HL-60 (cell line): ENCODE results near the gene TTC28.

Source experiments
- DNase-seq, 2 experiments: peaks; one replicate each; pipeline ENCODE4 v3.0.0-alpha.2; 2010 to 2020; ENCODE audit warnings: low read depth in 1 of 2, low spot score in 1 of 2
- H3K27ac ChIP-seq: fragments of 250-450 bp; sonication (Bioruptor Pico); replicated peaks from 2 replicates; pipeline ENCODE4 v1.5.1; 2020; ENCODE audit warnings: mild to moderate bottlenecking, moderate library complexity
- H3K27me3 ChIP-seq: fragments of 250-450 bp; sonication (Bioruptor Pico); 2 replicates; pipeline ENCODE4 v1.5.1; 2021; ENCODE audit warnings: mild to moderate bottlenecking, moderate library complexity; ENCODE audit not compliant: insufficient read depth, poor library complexity, severe bottlenecking
- H3K4me3 ChIP-seq: replicated peaks from 2 replicates; pipeline ENCODE4 v1.5.1; 2011; ENCODE audit warnings: mild to moderate bottlenecking, control low read depth, low read length; ENCODE audit not compliant: insufficient read depth
- CTCF ChIP-seq: IDR thresholded peaks from one replicate; pipeline ENCODE4 v1.5.1; 2011; ENCODE audit warnings: low read length, control low read depth, inconsistent platforms; ENCODE audit not compliant: insufficient read depth
- GABPA ChIP-seq: IDR thresholded peaks from 2 replicates; pipeline ENCODE4 v1.6.1; 2012; ENCODE audit warnings: low read depth
- POLR2AphosphoS5 ChIP-seq: IDR thresholded peaks from 2 replicates; pipeline ENCODE4 v1.6.1; 2012; ENCODE audit warnings: low read depth
- REST ChIP-seq: IDR thresholded peaks from 2 replicates; pipeline ENCODE4 v1.6.1; 2012; ENCODE audit warnings: low read depth; ENCODE audit not compliant: insufficient replicate concordance
- SPI1 ChIP-seq: IDR thresholded peaks from 2 replicates; pipeline ENCODE4 v1.6.1; 2012; ENCODE audit warnings: low read depth, mild to moderate bottlenecking, borderline replicate concordance

Gene TTC28

DNA sequence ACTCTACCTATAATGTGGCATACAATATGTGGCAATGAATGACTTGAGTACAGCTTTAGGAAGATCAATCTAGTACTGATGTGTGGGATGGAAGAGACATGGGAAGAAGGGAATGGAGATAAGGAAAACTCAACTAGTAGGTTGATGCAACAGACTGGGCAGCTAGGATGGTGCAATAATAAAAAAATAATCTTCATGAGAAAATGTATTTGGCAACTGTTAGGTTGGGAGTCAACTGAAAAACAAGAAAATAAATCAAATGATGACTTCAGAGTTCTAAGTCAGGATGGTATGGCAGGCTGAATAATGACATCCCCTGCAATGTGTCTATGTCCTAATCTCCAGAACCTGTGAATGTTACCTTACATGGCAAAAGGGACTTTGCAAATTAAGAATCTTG, 523.8 kb downstream of the TTC28 start:
- Histone ChIP-seq H3K27ac (no peak overlapping the region), H3K27me3 (no peaks in the 10 kb centered on the region), H3K4me3 (no peak overlapping the region)
- TF ChIP-seq REST = no peak
- TF ChIP-seq CTCF = no peak
- TF ChIP-seq POLR2AphosphoS5 = no peak
- no peak for TF ChIP-seq SPI1
- no peak for TF ChIP-seq GABPA
- DNase-seq = no peak

GRCh38 chr22:28154861-28155260, 524.8 kb downstream of the TTC28 start:
- TF ChIP-seq POLR2AphosphoS5 (no peak), CTCF (no peak), SPI1 (no peak), REST (no peak), GABPA (no peak)
- Histone ChIP-seq H3K27ac (no peak overlapping the region), H3K4me3 (no peak overlapping the region), H3K27me3 (no peaks in the 10 kb centered on the region)
- DNase-seq = no peak

- H3K4me3 ChIP-seq = no peak overlapping the region
These were observed 528.4 kb downstream of the TTC28 start for GRCh38 chr22:28151151-28151816.

More at GRCh38 chr22:28151151-28151816, 528.4 kb downstream of the TTC28 start:
- peaks cover 5% of the 10 kb centered on the region for H3K27me3 ChIP-seq
- DNase-seq = no peak
- H3K27ac ChIP-seq = no peak overlapping the region
- TF ChIP-seq CTCF (no peak), REST (no peak), GABPA (no peak), SPI1 (no peak), POLR2AphosphoS5 (no peak)
